ENCODE measurements around the gene RNASET2. TPM values are rescaled to one million over a fixed set of nuclear protein-coding genes. Genes with fewer than 3 reads are reported as not detected.

The RNASET2 gene
- total RNA-seq, 4 donors from 2014 or later: 57.9 to 115 (median 103) TPM

DNA sequence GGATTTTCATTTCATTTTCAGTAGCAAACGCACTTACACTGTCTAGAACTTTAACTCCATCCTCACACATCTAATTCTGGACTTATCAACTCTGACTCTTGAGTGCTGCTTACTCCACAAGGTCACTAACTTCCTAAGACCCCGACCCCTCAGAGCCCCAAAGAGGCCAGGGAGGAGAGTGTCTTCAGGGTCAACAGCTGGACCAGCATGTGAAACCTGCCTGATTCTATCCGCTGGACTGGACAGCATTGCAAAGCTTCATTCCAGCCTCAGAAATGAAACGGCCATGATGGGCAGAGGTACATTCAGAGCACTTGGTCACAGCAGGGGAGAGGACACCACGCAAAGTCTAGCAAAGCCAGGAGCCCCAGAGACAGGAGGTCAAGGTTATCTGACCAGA is 9.1 kb downstream of the RNASET2 start:
- TF ChIP-seq, protein P1, sequence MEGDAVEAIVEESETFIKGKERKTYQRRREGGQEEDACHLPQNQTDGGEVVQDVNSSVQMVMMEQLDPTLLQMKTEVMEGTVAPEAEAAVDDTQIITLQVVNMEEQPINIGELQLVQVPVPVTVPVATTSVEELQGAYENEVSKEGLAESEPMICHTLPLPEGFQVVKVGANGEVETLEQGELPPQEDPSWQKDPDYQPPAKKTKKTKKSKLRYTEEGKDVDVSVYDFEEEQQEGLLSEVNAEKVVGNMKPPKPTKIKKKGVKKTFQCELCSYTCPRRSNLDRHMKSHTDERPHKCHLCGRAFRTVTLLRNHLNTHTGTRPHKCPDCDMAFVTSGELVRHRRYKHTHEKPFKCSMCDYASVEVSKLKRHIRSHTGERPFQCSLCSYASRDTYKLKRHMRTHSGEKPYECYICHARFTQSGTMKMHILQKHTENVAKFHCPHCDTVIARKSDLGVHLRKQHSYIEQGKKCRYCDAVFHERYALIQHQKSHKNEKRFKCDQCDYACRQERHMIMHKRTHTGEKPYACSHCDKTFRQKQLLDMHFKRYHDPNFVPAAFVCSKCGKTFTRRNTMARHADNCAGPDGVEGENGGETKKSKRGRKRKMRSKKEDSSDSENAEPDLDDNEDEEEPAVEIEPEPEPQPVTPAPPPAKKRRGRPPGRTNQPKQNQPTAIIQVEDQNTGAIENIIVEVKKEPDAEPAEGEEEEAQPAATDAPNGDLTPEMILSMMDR (IDR thresholded peaks at IDR 0.05): no peak
- TF ChIP-seq POLR2A (IDR thresholded peaks at IDR 0.05): no peak
- WGBS, 2 donors: 83 to 91% methylated on average over 5 of the region's 5 CpGs
- Histone ChIP-seq H3K4me1 (peaks cover 0 to 10% (median 0%) of the 10 kb centered on the region in 4 donors), H3K27me3 (no peaks in the 10 kb centered on the region), H3K9me3 (no peaks in the 10 kb centered on the region), H3K4me3 (no peak overlapping the region), H3K27ac (no peak overlapping the region), H3K36me3 (peaks cover 0 to 42% (median 11%) of the 10 kb centered on the region in 3 donors)
- DNase-seq (ENCODE audit: low spot score in 2 of 2): no peak

DNA sequence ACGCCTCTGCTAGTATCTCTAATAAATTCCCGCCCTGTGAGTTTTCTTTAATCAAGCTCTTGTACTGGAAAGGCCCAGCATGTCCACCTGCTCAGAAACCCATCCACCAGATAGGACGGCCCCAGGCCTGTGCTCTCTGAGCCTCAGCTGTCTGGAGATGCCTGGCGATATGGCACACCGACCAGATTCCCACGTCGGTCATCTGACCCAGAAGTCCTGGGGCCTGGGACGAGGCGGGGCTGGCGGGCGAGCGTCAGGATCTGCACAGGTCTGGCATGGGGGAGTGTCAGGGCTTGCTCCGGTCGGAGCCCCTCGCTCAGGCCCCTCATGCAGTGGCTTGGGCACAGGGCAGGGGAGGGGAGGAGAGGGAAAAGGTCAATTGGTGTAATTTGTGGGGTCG is 10.2 kb downstream of the RNASET2 start:
- TF ChIP-seq POLR2A (IDR thresholded peaks at IDR 0.05) (no peak), EP300 (IDR thresholded peaks at IDR 0.05) (no peak)
- TF ChIP-seq, protein P1 (IDR thresholded peaks at IDR 0.05): no peak
- H3K9me3 ChIP-seq: no peaks in the 10 kb centered on the region
- H3K4me1 ChIP-seq: peaks cover 0 to 9% (median 0%) of the 10 kb centered on the region in 4 donors
- H3K36me3 ChIP-seq: peaks cover 0 to 39% (median 11%) of the 10 kb centered on the region in 3 donors
- whole genome bisulfite sequencing, 2 donors: 84 to 93% methylated on average over 16 of the region's 16 CpGs
- H3K27ac ChIP-seq: no peak overlapping the region
- H3K27me3 ChIP-seq: no peaks in the 10 kb centered on the region
- no peak for DNase-seq (ENCODE audit: low spot score in 2 of 2)
- no peak overlapping the region for H3K4me3 ChIP-seq

DNA sequence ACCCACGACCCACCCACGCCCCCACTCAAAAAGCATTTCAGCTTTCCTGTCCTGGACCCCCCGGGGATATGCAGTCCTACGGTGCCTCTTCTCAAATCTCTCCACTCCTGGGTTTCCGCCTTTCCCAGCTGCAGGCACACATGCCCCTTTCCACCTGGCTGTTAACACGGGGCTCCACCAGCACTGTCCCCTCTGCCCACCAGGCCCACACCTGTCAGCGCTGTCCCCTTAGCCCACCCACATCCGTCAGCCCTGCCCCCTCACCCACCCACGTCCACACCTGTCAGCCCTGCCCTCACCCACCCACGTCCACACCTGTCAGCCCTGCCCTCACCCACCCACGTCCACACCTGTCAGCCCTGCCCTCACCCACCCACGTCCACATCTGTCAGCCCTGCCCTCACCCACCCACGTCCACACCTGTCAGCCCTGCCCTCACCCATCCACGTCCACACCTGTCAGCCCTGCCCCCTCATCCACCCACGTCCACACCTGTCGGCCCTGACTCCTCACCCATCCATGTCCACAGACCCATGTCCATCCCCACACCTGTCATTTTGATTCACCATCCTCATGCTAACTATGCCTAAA is 11.6 kb downstream of the RNASET2 start:
- Histone ChIP-seq H3K27ac (no peak overlapping the region), H3K36me3 (peaks cover 0 to 42% (median 11%) of the 10 kb centered on the region in 3 donors), H3K9me3 (no peaks in the 10 kb centered on the region), H3K4me1 (peaks cover 0 to 4% (median 0%) of the 10 kb centered on the region in 4 donors), H3K4me3 (no peak overlapping the region), H3K27me3 (no peaks in the 10 kb centered on the region)
- WGBS, 2 donors: 94 to 95% methylated on average over 16 of the region's 16 CpGs
- no peak for DNase-seq (ENCODE audit: low spot score in 2 of 2)
- TF ChIP-seq, protein P1 (IDR thresholded peaks at IDR 0.05): no peak
- no peak for TF ChIP-seq EP300 (IDR thresholded peaks at IDR 0.05)
- no peak for TF ChIP-seq POLR2A (IDR thresholded peaks at IDR 0.05)

DNA sequence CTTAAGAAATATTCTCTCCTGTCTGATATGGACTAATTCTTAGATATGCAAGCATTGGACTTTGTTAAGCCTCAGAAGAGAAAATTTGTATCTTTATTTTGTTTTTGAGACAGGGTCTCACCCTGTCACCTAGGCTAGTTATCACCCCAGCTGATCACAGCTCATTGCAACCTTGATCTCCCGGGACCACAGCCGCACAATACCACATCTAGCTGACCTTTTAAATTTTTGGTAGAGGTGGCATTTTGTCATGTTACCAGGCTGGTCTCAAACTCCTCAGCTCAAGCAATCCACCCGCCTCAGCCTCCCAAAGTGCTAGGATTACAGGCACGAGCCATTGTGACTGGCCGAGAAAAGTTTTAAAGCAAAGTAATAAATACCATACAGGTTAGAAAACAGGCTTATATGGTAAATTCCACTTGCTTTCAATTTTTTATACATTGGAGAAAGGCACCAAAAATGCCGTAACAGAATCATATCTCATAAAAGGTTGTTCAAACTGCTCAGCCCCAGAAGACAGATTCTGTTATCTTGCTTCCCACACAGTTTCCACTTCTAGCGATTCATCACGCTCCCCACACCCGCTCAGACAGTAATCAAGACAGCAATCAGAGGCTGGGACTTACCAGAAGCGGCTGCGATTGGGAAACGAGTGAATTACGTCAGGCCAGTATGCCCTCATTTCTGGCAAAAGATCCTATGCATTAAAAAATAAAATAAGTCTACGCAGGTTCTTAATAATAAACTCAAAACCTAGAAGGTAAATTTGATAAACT is 13.8 kb downstream of the RNASET2 start:
- Histone ChIP-seq H3K9me3 (no peaks in the 10 kb centered on the region), H3K4me1 (no peaks in the 10 kb centered on the region), H3K27ac (no peak overlapping the region), H3K27me3 (no peaks in the 10 kb centered on the region), H3K36me3 (peaks cover 0 to 49% (median 15%) of the 10 kb centered on the region in 3 donors), H3K4me3 (no peak overlapping the region)
- TF ChIP-seq EP300 (IDR thresholded peaks at IDR 0.05): no peak
- TF ChIP-seq, protein P1 (IDR thresholded peaks at IDR 0.05): no peak
- TF ChIP-seq POLR2A (IDR thresholded peaks at IDR 0.05): no peak
- WGBS, 2 donors: 72 to 75% methylated on average over 14 of the region's 14 CpGs
- no peak for DNase-seq (ENCODE audit: low spot score in 2 of 2)

DNA sequence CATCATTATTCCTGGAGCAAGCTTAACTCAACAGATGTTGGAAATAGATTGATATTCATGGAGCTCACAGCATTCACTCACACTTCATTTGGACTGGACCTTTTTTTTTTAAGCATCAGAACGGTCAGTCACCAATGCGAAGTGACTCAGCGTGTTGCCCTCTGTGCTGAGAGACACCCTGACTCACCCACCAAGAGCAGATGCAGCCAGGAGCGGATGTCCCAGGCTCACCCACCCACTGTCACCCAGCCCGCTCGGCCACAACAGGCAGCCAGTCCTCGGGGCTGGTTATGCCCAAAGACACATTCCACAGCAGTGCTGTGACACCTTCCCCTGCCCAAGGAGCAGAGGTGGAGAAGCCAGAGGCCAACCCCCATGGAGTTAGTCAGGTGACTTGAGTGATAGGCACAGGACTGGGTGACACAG is 15.7 kb downstream of the RNASET2 start:
- H3K27me3 ChIP-seq: no peaks in the 10 kb centered on the region
- H3K27ac ChIP-seq: no peak overlapping the region
- no peak for TF ChIP-seq POLR2A (IDR thresholded peaks at IDR 0.05)
- H3K4me1 ChIP-seq: no peaks in the 10 kb centered on the region
- H3K9me3 ChIP-seq: no peaks in the 10 kb centered on the region
- no peak for DNase-seq (ENCODE audit: low spot score in 2 of 2)
- 86 to 94% methylated on average over 7 of the region's 7 CpGs for WGBS, 2 donors
- H3K36me3 ChIP-seq: peaks cover 0 to 47% (median 6%) of the 10 kb centered on the region in 3 donors
- H3K4me3 ChIP-seq: no peak overlapping the region
